MM.1S (cell line): ENCODE results near the gene KRT75.

ENCODE experiments used
- DNase-seq: peaks from one replicate; pipeline ENCODE4 v3.0.0-alpha.2; 2015
- H2AFZ ChIP-seq: fragments of 300-600 bp; sonication (generic); 2 replicates; pipeline ENCODE4 v1.6.0; 2016; ENCODE audit warnings: antibody characterized with exemption, low read length
- H3F3A ChIP-seq: fragments of 300-600 bp; sonication (generic); 2 replicates; pipeline ENCODE4 v1.6.1; 2016; ENCODE audit warnings: mild to moderate bottlenecking, antibody characterized with exemption, low read length, moderate library complexity, mixed read lengths; ENCODE audit not compliant: insufficient read depth
- H3K27ac ChIP-seq: fragments of 300-600 bp; sonication (generic); 2 replicates; pipeline ENCODE4 v1.5.1; 2016; ENCODE audit warnings: mild to moderate bottlenecking, low read length
- H3K27me3 ChIP-seq: fragments of 300-600 bp; sonication (generic); replicated peaks from 2 replicates; pipeline ENCODE4 v1.6.0; 2016; ENCODE audit warnings: low read length; ENCODE audit not compliant: insufficient read depth
- H3K36me3 ChIP-seq: fragments of 300-600 bp; sonication (generic); replicated peaks from 2 replicates; pipeline ENCODE4 v1.6.1; 2016; ENCODE audit warnings: mild to moderate bottlenecking, low read length, mixed read lengths; ENCODE audit not compliant: insufficient read depth
- H3K4me1 ChIP-seq: fragments of 300-600 bp; sonication (generic); 2 replicates; pipeline ENCODE4 v1.6.1; 2016; ENCODE audit warnings: low read length, mixed read lengths
- H3K4me2 ChIP-seq: fragments of 300-600 bp; sonication (generic); 2 replicates; pipeline ENCODE4 v1.6.0; 2016; ENCODE audit warnings: low read depth, low read length
- H3K4me3 ChIP-seq: fragments of 300-600 bp; sonication (generic); 2 replicates; pipeline ENCODE4 v1.5.1; 2016; ENCODE audit warnings: low read length, mixed read lengths
- H3K79me2 ChIP-seq: fragments of 300-600 bp; sonication (generic); 2 replicates; pipeline ENCODE4 v1.6.1; 2016; ENCODE audit warnings: mixed run types, low read length, mixed read lengths
- H3K9ac ChIP-seq: fragments of 300-600 bp; sonication (generic); 2 replicates; pipeline ENCODE4 v1.6.1; 2016; ENCODE audit warnings: low read length, mixed read lengths
- H3K9me2 ChIP-seq: fragments of 300-600 bp; sonication (generic); replicated peaks from 2 replicates; pipeline ENCODE4 v1.6.1; 2016; ENCODE audit warnings: mild to moderate bottlenecking, low read length, mixed read lengths; ENCODE audit not compliant: insufficient read depth
- H3K9me3 ChIP-seq: fragments of 300-600 bp; sonication (generic); replicated peaks from 2 replicates; pipeline ENCODE4 v1.6.1; 2016; ENCODE audit warnings: mild to moderate bottlenecking, low read length, mixed read lengths; ENCODE audit not compliant: insufficient read depth
- H4K20me1 ChIP-seq: fragments of 300-600 bp; sonication (generic); 2 replicates; pipeline ENCODE4 v1.6.1; 2016; ENCODE audit warnings: mild to moderate bottlenecking, low read length, moderate library complexity, mixed read lengths; ENCODE audit not compliant: insufficient read depth
- EZH2 ChIP-seq: fragments of 300-600 bp; sonication (generic); optimal IDR thresholded peaks from 2 replicates; pipeline ENCODE3; 2017; ENCODE audit warnings: low read depth, mild to moderate bottlenecking, antibody characterized with exemption, low read length, mixed read lengths
- EZH2phosphoT487 ChIP-seq: fragments of 300-600 bp; sonication (generic); IDR thresholded peaks from 2 replicates; pipeline ENCODE4 v1.6.1; 2018; ENCODE audit warnings: antibody characterized with exemption, low read length
- TF ChIP-seq, protein P1 (sequence below): fragments of 300-600 bp; sonication (generic); IDR thresholded peaks from 2 replicates; pipeline ENCODE4 v1.5.1; 2016; ENCODE audit warnings: antibody characterized with exemption, low read length, mixed read lengths

Gene KRT75

GRCh38 chr12:52427083-52427482 is 7.1 kb downstream of the KRT75 start:
- no peaks in the 10 kb centered on the region for H3K4me1 ChIP-seq
- no peaks in the 10 kb centered on the region for H3K36me3 ChIP-seq
- no peak for DNase-seq
- H4K20me1 ChIP-seq, result no peaks in the 10 kb centered on the region
- no peaks in the 10 kb centered on the region for H3F3A ChIP-seq
- no peak overlapping the region for H3K4me3 ChIP-seq
- TF ChIP-seq EZH2phosphoT487 (no peak), EZH2 (no peak)
- TF ChIP-seq, protein P1, sequence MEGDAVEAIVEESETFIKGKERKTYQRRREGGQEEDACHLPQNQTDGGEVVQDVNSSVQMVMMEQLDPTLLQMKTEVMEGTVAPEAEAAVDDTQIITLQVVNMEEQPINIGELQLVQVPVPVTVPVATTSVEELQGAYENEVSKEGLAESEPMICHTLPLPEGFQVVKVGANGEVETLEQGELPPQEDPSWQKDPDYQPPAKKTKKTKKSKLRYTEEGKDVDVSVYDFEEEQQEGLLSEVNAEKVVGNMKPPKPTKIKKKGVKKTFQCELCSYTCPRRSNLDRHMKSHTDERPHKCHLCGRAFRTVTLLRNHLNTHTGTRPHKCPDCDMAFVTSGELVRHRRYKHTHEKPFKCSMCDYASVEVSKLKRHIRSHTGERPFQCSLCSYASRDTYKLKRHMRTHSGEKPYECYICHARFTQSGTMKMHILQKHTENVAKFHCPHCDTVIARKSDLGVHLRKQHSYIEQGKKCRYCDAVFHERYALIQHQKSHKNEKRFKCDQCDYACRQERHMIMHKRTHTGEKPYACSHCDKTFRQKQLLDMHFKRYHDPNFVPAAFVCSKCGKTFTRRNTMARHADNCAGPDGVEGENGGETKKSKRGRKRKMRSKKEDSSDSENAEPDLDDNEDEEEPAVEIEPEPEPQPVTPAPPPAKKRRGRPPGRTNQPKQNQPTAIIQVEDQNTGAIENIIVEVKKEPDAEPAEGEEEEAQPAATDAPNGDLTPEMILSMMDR, result no peak
- no peak overlapping the region for H3K9ac ChIP-seq
- H2AFZ ChIP-seq, result no peak overlapping the region
- no peak overlapping the region for H3K27ac ChIP-seq
- no peaks in the 10 kb centered on the region for H3K9me2 ChIP-seq
- H3K4me2 ChIP-seq, result no peak overlapping the region
- H3K79me2 ChIP-seq, result no peaks in the 10 kb centered on the region
- no peaks in the 10 kb centered on the region for H3K9me3 ChIP-seq
- peaks cover 76% of the 10 kb centered on the region for H3K27me3 ChIP-seq

GRCh38 chr12:52426034-52426433 is 8.1 kb downstream of the KRT75 start:
- H3K4me3 ChIP-seq, result no peak overlapping the region
- no peak overlapping the region for H2AFZ ChIP-seq
- no peak overlapping the region for H3K9ac ChIP-seq
- no peaks in the 10 kb centered on the region for H3K9me2 ChIP-seq
- no peaks in the 10 kb centered on the region for H4K20me1 ChIP-seq
- no peaks in the 10 kb centered on the region for H3F3A ChIP-seq
- no peaks in the 10 kb centered on the region for H3K4me1 ChIP-seq
- no peak overlapping the region for H3K4me2 ChIP-seq
- H3K27me3 ChIP-seq, result peaks cover 65% of the 10 kb centered on the region
- no peaks in the 10 kb centered on the region for H3K79me2 ChIP-seq
- no peak for DNase-seq
- H3K9me3 ChIP-seq, result no peaks in the 10 kb centered on the region
- TF ChIP-seq, protein P1, result no peak
- TF ChIP-seq EZH2, result no peak
- TF ChIP-seq EZH2phosphoT487, result no peak
- H3K27ac ChIP-seq, result no peak overlapping the region
- H3K36me3 ChIP-seq, result no peaks in the 10 kb centered on the region

DNA sequence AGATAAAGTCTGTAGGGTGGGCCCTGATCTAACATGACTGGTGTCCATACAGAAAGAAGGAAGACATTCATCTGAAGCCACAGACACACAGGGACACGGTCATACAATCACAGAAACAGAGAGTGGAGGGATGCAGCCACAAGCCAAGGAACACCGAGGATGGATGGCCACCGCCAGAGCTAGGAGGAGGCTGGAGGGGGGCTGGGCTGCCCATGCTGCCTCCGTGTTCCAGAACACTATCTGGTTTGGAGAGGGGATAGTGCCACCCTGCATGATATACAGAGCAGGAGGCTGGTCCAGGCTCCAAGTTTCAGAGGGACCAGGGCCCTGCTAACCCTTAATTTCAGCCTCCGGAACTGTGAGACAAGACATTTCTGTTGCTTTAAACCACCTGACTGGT is 8.7 kb downstream of the KRT75 start:
- no peaks in the 10 kb centered on the region for H3K9me2 ChIP-seq
- no peaks in the 10 kb centered on the region for H3K79me2 ChIP-seq
- H2AFZ ChIP-seq, result no peak overlapping the region
- no peaks in the 10 kb centered on the region for H4K20me1 ChIP-seq
- H3K27me3 ChIP-seq, result peaks cover 60% of the 10 kb centered on the region
- no peaks in the 10 kb centered on the region for H3K36me3 ChIP-seq
- H3K4me3 ChIP-seq, result no peak overlapping the region
- H3K4me1 ChIP-seq, result no peaks in the 10 kb centered on the region
- no peak overlapping the region for H3K27ac ChIP-seq
- H3K4me2 ChIP-seq, result no peak overlapping the region
- TF ChIP-seq EZH2phosphoT487 (no peak), EZH2 (no peak)
- TF ChIP-seq, protein P1, result no peak
- H3K9me3 ChIP-seq, result no peaks in the 10 kb centered on the region
- H3F3A ChIP-seq, result no peaks in the 10 kb centered on the region
- H3K9ac ChIP-seq, result no peak overlapping the region
- DNase-seq, result no peak
